GM12892 (cell line): Measurements from ENCODE around the gene RNF113B.

Experiments used
- POLR2A ChIP-seq: IDR thresholded peaks from 2 replicates; pipeline ENCODE4 v1.6.1; 2011; ENCODE audit warnings: low read depth, low read length, control low read depth
- POLR2AphosphoS5 ChIP-seq: IDR thresholded peaks from 2 replicates; pipeline ENCODE4 v1.6.1; 2011; ENCODE audit warnings: low read depth, low read length, control low read depth
- TAF1 ChIP-seq: IDR thresholded peaks from 2 replicates; pipeline ENCODE4 v1.6.1; 2011; ENCODE audit warnings: low read depth, mild to moderate bottlenecking, control low read depth, low read length, borderline replicate concordance

DNA sequence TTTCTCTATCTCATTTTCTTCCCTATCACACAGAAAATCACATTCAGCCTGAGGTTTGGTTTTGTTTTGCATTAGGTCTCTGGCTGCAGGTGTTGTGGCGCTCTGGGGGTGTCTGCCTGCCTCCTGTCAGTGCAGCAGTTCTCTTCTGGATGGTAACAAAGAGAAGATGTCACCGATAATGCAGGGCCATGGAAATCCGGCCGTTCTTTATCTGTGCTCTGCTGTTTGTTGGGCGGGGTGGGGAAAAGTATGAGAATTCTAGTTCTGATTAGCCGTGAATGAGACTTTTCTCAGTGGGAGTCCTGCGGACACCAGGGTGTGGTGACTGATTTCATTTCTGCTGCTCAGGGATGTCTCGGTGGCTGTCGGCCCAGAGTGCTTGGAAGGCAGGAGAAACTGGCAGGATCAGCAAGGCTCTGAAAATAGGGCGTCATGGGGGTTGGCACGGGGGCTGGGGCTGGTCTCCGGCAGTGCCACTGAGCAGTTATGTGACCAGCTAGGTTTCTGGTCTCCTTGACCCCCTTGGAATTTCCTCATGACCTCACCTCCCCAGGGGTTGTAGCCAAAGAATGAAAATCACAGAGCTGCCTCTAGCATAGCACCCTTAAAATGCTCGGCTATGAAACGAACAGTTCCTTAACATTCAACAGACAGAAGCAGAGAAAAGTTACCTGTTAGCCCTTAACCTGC lies 5.0 kb downstream of the RNF113B start:
- TF ChIP-seq POLR2AphosphoS5 (no peak), TAF1 (no peak), POLR2A (no peak)
